Measurements from ENCODE around the gene HDAC3.

HDAC3 gene

GRCh38 chr5:141657937-141658545, 21.4 kb upstream of the HDAC3 start:
- DNase-seq: no peak

GRCh38 chr5:141657404-141657803, 20.8 kb upstream of the HDAC3 start:
- DNase-seq: no peak

- no peak for DNase-seq
These were observed 19.7 kb upstream of the HDAC3 start for GRCh38 chr5:141656396-141656795.

- DNase-seq: no peak
These were observed 18.4 kb upstream of the HDAC3 start for GRCh38 chr5:141655020-141655419.

GRCh38 chr5:141654298-141654697, 17.6 kb upstream of the HDAC3 start:
- DNase-seq: no peak

- no peak for DNase-seq
These were observed 15.1 kb upstream of the HDAC3 start for GRCh38 chr5:141651728-141652105.

GRCh38 chr5:141650851-141651727, 14.4 kb upstream of the HDAC3 start, which contains the start of gene FCHSD1:
FCHSD1 (minus strand) TSS chr5:141651418; CDS start chr5:141651368, 50 bp downstream.
- peak; percentile 85 for DNase-seq

- DNase-seq: no peak
These were observed 13.3 kb upstream of the HDAC3 start for GRCh38 chr5:141649972-141650371.

- DNase-seq: no peak
These were observed 12.5 kb upstream of the HDAC3 start for GRCh38 chr5:141649056-141649688.

- no peak for DNase-seq
These were observed 11.2 kb upstream of the HDAC3 start for GRCh38 chr5:141647851-141648250.

GRCh38 chr5:141647242-141647641, 10.6 kb upstream of the HDAC3 start:
- no peak for DNase-seq

GRCh38 chr5:141646026-141646425, 9.4 kb upstream of the HDAC3 start:
- DNase-seq: no peak

GRCh38 chr5:141641634-141642267, 5.1 kb upstream of the HDAC3 start:
- DNase-seq: no peak

GRCh38 chr5:141640698-141641097, 4.0 kb upstream of the HDAC3 start:
- no peak for DNase-seq

- DNase-seq: no peak
These were observed 3.4 kb upstream of the HDAC3 start for GRCh38 chr5:141640051-141640415.

GRCh38 chr5:141639357-141640050, 2.9 kb upstream of the HDAC3 start:
- no peak for DNase-seq

- DNase-seq: no peak
These were observed 2.1 kb upstream of the HDAC3 start for GRCh38 chr5:141638771-141639170.

GRCh38 chr5:141637767-141638419, 1.2 kb upstream of the HDAC3 start:
- peak; percentile 69 for DNase-seq

- peak; percentile 63 for DNase-seq
These were observed 596 bp upstream of the HDAC3 start for GRCh38 chr5:141637123-141637766.

GRCh38 chr5:141636106-141636412, 590 bp downstream of the HDAC3 start:
- DNase-seq: no peak

GRCh38 chr5:141635646-141636045, 1.0 kb downstream of the HDAC3 start:
- no peak for DNase-seq

- no peak for DNase-seq
These were observed 1.9 kb downstream of the HDAC3 start for GRCh38 chr5:141634720-141635119.

Data from activated CD4-positive, alpha-beta T cell treated with anti-CD3 and anti-CD28 coated beads for 48 hours (primary cell).